SIG-M5 (cell line): ENCODE results near the gene TTC34.
A peak's percentile ranks its signal among the peaks of the same experiment; 100 is the strongest.

Source experiments
- DNase-seq: peaks from one replicate; lab custom pipeline; 2025; lab: John Stamatoyannopoulos, UW

TTC34 gene

DNA sequence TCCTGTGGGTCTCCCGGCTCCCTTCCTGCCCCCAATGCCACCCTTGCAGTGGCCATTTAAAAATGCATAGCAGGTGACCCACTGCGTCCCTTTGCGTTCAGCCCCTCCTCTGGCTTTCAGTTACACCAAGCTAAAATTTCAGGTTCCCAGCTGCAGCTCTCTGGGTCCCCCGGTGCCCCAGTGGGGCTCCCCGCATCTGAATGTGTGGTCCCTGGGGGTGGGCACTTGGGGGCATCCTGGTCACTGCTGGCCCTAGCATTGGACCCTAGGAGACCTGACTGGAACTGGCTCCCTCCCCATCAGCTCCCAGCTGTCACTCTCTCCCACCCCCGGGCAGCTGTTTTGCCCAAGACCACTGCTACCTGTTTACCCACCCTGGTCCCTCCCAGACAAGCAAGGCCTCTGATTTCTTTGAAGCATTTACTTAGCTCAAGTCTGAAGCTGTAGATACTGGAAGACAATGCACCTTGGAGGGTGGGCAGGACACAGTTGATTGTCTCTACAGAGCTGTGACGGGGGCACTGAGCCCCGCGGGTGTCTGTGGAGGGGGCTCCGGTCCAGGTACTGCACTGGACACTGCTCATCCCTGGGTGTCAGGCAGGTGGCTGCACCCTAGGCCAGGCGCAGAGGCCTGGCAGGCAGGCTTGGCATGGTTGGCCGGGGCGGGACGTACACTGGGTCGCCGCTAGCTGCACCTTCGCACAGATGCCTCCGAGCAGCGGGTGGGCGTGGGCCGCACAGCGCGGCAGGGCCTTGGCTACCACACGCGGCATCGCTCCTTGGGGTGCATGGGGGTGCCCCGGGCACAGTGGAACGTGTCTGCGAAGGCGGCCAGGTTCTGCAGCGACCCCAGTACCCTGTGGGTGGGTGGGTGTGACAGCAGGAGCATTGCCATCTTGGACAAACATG, 211.0 kb downstream of the TTC34 start:
- DNase-seq, result no peak

DNA sequence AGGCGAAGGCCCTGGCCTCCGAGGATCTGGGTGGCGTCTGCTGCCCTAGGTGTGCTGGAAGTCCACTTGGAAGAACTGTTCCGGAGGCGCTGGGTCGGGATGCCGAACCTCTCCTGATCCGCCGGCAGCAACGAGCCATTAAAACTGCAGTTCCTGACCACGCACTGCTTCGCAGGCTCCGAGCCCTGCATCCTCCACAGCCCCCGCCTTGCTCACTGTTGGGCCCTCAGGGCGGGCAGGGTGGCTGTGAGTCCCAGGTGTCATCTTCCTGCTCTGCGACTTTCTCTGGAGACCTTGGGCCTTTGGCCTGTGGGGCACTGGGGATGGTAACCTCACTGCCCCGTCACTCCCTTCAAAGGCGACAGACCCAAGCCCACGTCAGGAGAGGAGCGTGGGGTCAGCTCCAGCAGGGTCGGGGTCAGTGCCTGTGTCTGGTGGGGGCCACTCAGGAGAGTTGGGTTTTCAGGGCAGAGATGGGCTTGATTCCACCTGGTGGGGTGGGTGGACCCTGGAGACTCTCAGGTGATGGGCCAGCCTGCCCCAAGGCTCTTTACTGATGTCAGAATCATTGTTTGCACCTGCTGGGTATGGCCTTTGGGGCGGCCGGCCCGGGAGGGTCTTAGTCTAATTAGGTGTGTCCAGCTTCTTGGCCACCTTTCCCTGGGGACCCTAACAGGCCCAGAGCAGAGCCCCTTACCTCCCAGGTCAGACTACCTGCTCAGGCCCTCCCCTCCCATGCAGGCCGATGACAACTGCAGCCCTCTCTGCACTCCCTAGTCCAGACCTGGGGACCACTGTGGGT, 211.9 kb downstream of the TTC34 start:
- no peak for DNase-seq

GRCh38 chr1:2588661-2589430, 212.6 kb downstream of the TTC34 start:
- no peak for DNase-seq

DNA sequence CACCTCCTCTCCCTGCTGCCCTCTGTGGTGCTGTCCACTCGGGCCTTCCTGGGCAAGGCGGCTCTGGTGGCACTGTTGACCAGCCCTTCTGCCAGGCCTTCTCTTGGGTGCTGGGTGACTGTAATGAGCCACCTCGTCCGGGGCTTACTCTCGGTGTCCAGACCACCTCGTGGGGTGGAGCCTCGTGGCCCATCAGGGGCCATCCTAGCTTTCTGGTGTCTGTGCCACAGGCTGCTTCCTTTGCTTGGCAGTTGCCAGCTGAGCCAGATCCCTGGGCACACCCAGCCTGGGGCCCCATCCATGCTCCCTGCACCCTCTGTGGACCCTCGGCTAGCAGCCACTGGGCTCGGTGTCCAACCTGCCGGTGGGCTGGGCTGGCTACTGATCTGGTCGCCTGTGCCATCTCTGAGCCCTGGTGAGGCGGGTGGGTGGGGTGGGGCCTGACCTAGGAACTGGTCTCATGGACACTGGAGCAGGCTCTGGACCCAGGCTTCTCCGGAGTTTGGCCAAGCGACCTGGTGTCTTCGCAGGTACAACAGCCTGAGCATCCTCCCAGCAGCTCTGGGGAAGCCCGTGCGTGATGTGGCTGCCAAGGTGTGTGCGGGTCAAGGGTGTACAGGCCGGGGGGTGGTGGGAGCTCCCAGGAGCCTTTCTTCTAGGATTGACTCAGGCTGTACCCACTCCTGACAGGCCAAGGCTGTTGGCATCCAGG, 213.5 kb downstream of the TTC34 start:
- no peak for DNase-seq

- DNase-seq, result no peak
These were observed 214.2 kb downstream of the TTC34 start for GRCh38 chr1:2587071-2587859.

GRCh38 chr1:2586154-2587070, 215.1 kb downstream of the TTC34 start, which contains the start of gene PRXL2B:
PRXL2B (plus strand) TSS chr1:2586777; CDS start chr1:2586886, 109 bp downstream.
- DNase-seq, result peak; percentile 77
